IMR-90 (cell line): ENCODE measurements around the gene ZNF200.

Source experiments
- BHLHE40 ChIP-seq: fragments of 150-350 bp; IDR thresholded peaks from 2 replicates; pipeline ENCODE4 v1.6.1; 2016; ENCODE audit warnings: mild to moderate bottlenecking, low read depth, low read length
- CEBPB ChIP-seq: IDR thresholded peaks from 2 replicates; pipeline ENCODE4 v1.6.1; 2012; ENCODE audit warnings: low read depth, low read length, improper control_type of control experiment
- CHD1 ChIP-seq: IDR thresholded peaks from 2 replicates; pipeline ENCODE4 v1.6.1; 2012; ENCODE audit warnings: low read depth, low read length, improper control_type of control experiment
- FOS ChIP-seq: fragments of 150-350 bp; IDR thresholded peaks from 2 replicates; pipeline ENCODE4 v1.6.1; 2016; ENCODE audit warnings: low read depth, low read length
- MAZ ChIP-seq: IDR thresholded peaks from 2 replicates; pipeline ENCODE4 v1.6.1; 2012; ENCODE audit warnings: low read depth, mild to moderate bottlenecking, low read length, improper control_type of control experiment, moderate library complexity, borderline replicate concordance
- MXI1 ChIP-seq: IDR thresholded peaks from 2 replicates; pipeline ENCODE4 v1.6.1; 2012; ENCODE audit warnings: low read depth, mild to moderate bottlenecking, low read length, moderate library complexity, borderline replicate concordance
- NFE2L2 ChIP-seq: fragments of 150-350 bp; IDR thresholded peaks from 2 replicates; pipeline ENCODE4 v1.6.1; 2016; ENCODE audit warnings: low read depth, mild to moderate bottlenecking, low read length
- POLR2A ChIP-seq: IDR thresholded peaks from 2 replicates; pipeline ENCODE4 v1.6.1; 2012; ENCODE audit warnings: mild to moderate bottlenecking, low read depth, low read length
- RAD21 ChIP-seq: IDR thresholded peaks from 2 replicates; pipeline ENCODE4 v1.6.1; 2012; ENCODE audit warnings: low read length, improper control_type of control experiment
- RFX5 ChIP-seq: IDR thresholded peaks from 2 replicates; pipeline ENCODE4 v1.8.0; 2012; ENCODE audit warnings: low read depth, mild to moderate bottlenecking, low read length, moderate library complexity
- SMC3 ChIP-seq: fragments of 150-350 bp; IDR thresholded peaks from 2 replicates; pipeline ENCODE4 v1.6.1; 2016; ENCODE audit warnings: low read depth, mild to moderate bottlenecking, antibody characterized with exemption, low read length, moderate library complexity
- TF ChIP-seq, protein P1 (sequence below): conservative IDR thresholded peaks from 2 replicates; pipeline ENCODE4 v1.5.1; 2012; ENCODE audit warnings: mild to moderate bottlenecking, low read depth, low read length, improper control_type of control experiment
- TF ChIP-seq, protein P2 (sequence below): fragments of 150-350 bp; IDR thresholded peaks from 2 replicates; pipeline ENCODE4 v1.6.1; 2016; ENCODE audit warnings: low read depth, mild to moderate bottlenecking, low read length, moderate library complexity, borderline replicate concordance
- TF ChIP-seq, protein P3 (sequence below): fragments of 150-350 bp; IDR thresholded peaks from 2 replicates; pipeline ENCODE4 v1.6.1; 2017; ENCODE audit warnings: mild to moderate bottlenecking, antibody characterized with exemption, low read length, low read depth

DNA sequence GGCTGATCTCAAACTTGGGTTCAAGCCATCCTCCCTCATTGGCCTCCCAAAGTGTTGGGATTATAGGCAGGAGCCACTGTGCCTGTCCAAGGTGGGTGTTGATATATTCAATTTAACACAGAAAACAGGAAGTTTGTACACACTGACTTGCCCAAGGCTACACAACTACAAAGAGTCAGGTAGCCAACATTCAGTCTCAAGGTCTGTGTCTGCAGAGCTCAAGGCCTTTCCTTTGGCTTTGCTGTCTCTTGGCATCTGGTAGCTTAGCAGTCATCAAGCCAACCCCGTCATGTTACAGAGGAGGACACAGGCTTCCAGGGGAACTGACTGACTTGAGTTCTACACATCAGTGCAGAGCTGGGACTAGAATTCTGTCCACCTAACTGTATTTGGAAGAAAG lies 33.3 kb upstream of the ZNF200 start:
- no peak for TF ChIP-seq POLR2A
- no peak for TF ChIP-seq SMC3
- TF ChIP-seq, protein P1, sequence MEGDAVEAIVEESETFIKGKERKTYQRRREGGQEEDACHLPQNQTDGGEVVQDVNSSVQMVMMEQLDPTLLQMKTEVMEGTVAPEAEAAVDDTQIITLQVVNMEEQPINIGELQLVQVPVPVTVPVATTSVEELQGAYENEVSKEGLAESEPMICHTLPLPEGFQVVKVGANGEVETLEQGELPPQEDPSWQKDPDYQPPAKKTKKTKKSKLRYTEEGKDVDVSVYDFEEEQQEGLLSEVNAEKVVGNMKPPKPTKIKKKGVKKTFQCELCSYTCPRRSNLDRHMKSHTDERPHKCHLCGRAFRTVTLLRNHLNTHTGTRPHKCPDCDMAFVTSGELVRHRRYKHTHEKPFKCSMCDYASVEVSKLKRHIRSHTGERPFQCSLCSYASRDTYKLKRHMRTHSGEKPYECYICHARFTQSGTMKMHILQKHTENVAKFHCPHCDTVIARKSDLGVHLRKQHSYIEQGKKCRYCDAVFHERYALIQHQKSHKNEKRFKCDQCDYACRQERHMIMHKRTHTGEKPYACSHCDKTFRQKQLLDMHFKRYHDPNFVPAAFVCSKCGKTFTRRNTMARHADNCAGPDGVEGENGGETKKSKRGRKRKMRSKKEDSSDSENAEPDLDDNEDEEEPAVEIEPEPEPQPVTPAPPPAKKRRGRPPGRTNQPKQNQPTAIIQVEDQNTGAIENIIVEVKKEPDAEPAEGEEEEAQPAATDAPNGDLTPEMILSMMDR = no peak
- no peak for TF ChIP-seq RAD21
- no peak for TF ChIP-seq MXI1
- TF ChIP-seq BHLHE40 = no peak
- TF ChIP-seq, protein P2, sequence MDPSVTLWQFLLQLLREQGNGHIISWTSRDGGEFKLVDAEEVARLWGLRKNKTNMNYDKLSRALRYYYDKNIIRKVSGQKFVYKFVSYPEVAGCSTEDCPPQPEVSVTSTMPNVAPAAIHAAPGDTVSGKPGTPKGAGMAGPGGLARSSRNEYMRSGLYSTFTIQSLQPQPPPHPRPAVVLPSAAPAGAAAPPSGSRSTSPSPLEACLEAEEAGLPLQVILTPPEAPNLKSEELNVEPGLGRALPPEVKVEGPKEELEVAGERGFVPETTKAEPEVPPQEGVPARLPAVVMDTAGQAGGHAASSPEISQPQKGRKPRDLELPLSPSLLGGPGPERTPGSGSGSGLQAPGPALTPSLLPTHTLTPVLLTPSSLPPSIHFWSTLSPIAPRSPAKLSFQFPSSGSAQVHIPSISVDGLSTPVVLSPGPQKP = no peak
- TF ChIP-seq MAZ = no peak
- TF ChIP-seq, protein P3, sequence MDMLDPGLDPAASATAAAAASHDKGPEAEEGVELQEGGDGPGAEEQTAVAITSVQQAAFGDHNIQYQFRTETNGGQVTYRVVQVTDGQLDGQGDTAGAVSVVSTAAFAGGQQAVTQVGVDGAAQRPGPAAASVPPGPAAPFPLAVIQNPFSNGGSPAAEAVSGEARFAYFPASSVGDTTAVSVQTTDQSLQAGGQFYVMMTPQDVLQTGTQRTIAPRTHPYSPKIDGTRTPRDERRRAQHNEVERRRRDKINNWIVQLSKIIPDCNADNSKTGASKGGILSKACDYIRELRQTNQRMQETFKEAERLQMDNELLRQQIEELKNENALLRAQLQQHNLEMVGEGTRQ = no peak
- no peak for TF ChIP-seq FOS
- no peak for TF ChIP-seq CHD1
- TF ChIP-seq RFX5 = no peak
- no peak for TF ChIP-seq CEBPB
- no peak for TF ChIP-seq NFE2L2
